SK-MEL-5 (cell line): ENCODE results near the gene VPS13D. TPM values are rescaled to one million over a fixed set of nuclear protein-coding genes. Genes with fewer than 3 reads are reported as not detected.
"Not testable (repeated sequence)": the region's sequence is repeated elsewhere in the genome, so short reads cannot be mapped to it uniquely, and the experiment has no call there.

ENCODE experiments used
- DNase-seq: peaks from one replicate; pipeline ENCODE4 v3.0.0-alpha.2; 2016; ENCODE audit warnings: low read depth, low spot score
- in situ Hi-C: cut with HindIII; loops from 2 replicates; pipeline ENCODE4 v1.10.0; 2016; ENCODE audit warnings: low sequenced_read_pairs, high pct_unique_total_duplicates, low pct_unique_long_range_greater_than_20kb
- total RNA-seq: library from RNA; depleted of rRNA; stranded (reverse); fragments of >200 nt; shearing (Covaris generic); gene quantifications from 2 replicates; pipeline ENCODE4 v1.2.3, GENCODE V29; 2014

Gene VPS13D
- total RNA-seq, 1 experiment from 2014 or later, result 8.9 TPM

GRCh38 chr1:12529640-12530174 lies 299.9 kb downstream of the VPS13D start:
- DNase-seq, result no peak
- in situ Hi-C loops, result no loop called here

- in situ Hi-C loops, result no loop called here
Measured at GRCh38 chr1:12530462-12531178, 300.8 kb downstream of the VPS13D start.

GRCh38 chr1:12531179-12531499 lies 301.3 kb downstream of the VPS13D start:
- in situ Hi-C loops, result no loop called here
- no peak for DNase-seq

More at GRCh38 chr1:12530462-12531178, 300.8 kb downstream of the VPS13D start:
- no peak for DNase-seq

- in situ Hi-C loops, result no loop called here
- no peak for DNase-seq
Measured at GRCh38 chr1:12532405-12533315, 302.8 kb downstream of the VPS13D start.

GRCh38 chr1:12536023-12536639 lies 306.3 kb downstream of the VPS13D start:
- in situ Hi-C loops, result no loop called here

GRCh38 chr1:12537294-12537693 lies 307.5 kb downstream of the VPS13D start:
- in situ Hi-C loops, result no loop called here
- no peak for DNase-seq

More at GRCh38 chr1:12536023-12536639, 306.3 kb downstream of the VPS13D start:
- DNase-seq, result no peak

- no peak for DNase-seq
- in situ Hi-C loops, result no loop called here
Measured at GRCh38 chr1:12537906-12538461, 308.2 kb downstream of the VPS13D start.

- in situ Hi-C loops, DNase-seq: not testable (repeated sequence)
Measured at GRCh38 chr1:12538536-12538935, 308.7 kb downstream of the VPS13D start.

- in situ Hi-C loops, result no loop called here
- DNase-seq, result no peak
Measured at GRCh38 chr1:12539320-12539704, 309.5 kb downstream of the VPS13D start.

- in situ Hi-C loops, result no loop called here
- DNase-seq, result no peak
Measured at GRCh38 chr1:12539705-12540579, 310.1 kb downstream of the VPS13D start.

- DNase-seq, result no peak
- in situ Hi-C loops, result no loop called here
Measured at GRCh38 chr1:12540580-12541273, 310.9 kb downstream of the VPS13D start.

- DNase-seq, result no peak
- in situ Hi-C loops, result no loop called here
Measured at GRCh38 chr1:12541274-12542137, 311.7 kb downstream of the VPS13D start.

- no peak for DNase-seq
- in situ Hi-C loops, result no loop called here
Measured at GRCh38 chr1:12542138-12542465, 312.3 kb downstream of the VPS13D start.

GRCh38 chr1:12542616-12543592 lies 313.1 kb downstream of the VPS13D start:
- no peak for DNase-seq
- in situ Hi-C loops, result no loop called here

- no peak for DNase-seq
- in situ Hi-C loops, result no loop called here
Measured at GRCh38 chr1:12543740-12544154, 313.9 kb downstream of the VPS13D start.
